Astrocyte of the cerebellum (primary cell): ENCODE data around the gene ITIH6.
"Not testable (repeated sequence)": the region's sequence is repeated elsewhere in the genome, so short reads cannot be mapped to it uniquely, and the experiment has no call there.

ENCODE experiments used
- DNase-seq: peaks from one replicate; pipeline ENCODE4 v3.0.0-alpha.2; 2011; ENCODE audit warnings: low read depth
- H3K4me3 ChIP-seq: 2 replicates; pipeline ENCODE4 v1.5.1; 2011; ENCODE audit warnings: mild to moderate bottlenecking, low read depth, low read length, moderate library complexity
- CTCF ChIP-seq: IDR thresholded peaks from 2 replicates; pipeline ENCODE4 v1.5.1; 2012; ENCODE audit warnings: low read length, low read depth, moderate library complexity, mild to moderate bottlenecking; ENCODE audit errors: missing control alignments
- in situ Hi-C: cut with HindIII; loops from 2 replicates; pipeline ENCODE4 v1.10.0; 2017; ENCODE audit warnings: low sequenced_read_pairs

Gene ITIH6

GRCh38 chrX:54754854-54755253 lies 43.2 kb downstream of the ITIH6 start:
- DNase-seq, result no peak
- no peak overlapping the region for H3K4me3 ChIP-seq
- in situ Hi-C loops, result no loop called here
- TF ChIP-seq CTCF, result no peak

GRCh38 chrX:54748626-54749025 lies 49.4 kb downstream of the ITIH6 start:
- no peak overlapping the region for H3K4me3 ChIP-seq
- DNase-seq, result no peak
- in situ Hi-C loops, result no loop called here
- TF ChIP-seq CTCF, result no peak

GRCh38 chrX:54747733-54748393 lies 50.2 kb downstream of the ITIH6 start:
- in situ Hi-C loops, result no loop called here
- H3K4me3 ChIP-seq, result no peak overlapping the region
- TF ChIP-seq CTCF, result no peak
- no peak for DNase-seq

- no peak overlapping the region for H3K4me3 ChIP-seq
- in situ Hi-C loops, result no loop called here
- TF ChIP-seq CTCF, result no peak
- DNase-seq, result no peak
These were observed 51.1 kb downstream of the ITIH6 start for GRCh38 chrX:54746928-54747327.

- no peak for DNase-seq
- in situ Hi-C loops, result no loop called here
- no peak for TF ChIP-seq CTCF
- no peak overlapping the region for H3K4me3 ChIP-seq
These were observed 52.4 kb downstream of the ITIH6 start for GRCh38 chrX:54745676-54746075.

GRCh38 chrX:54738567-54738966 lies 59.5 kb downstream of the ITIH6 start:
- H3K4me3 ChIP-seq, DNase-seq, in situ Hi-C loops: not testable (repeated sequence)

GRCh38 chrX:54736298-54736942 lies 61.6 kb downstream of the ITIH6 start:
- H3K4me3 ChIP-seq, DNase-seq, in situ Hi-C loops: not testable (repeated sequence)
